Right renal pelvis (tissue), 4 donors: ENCODE results near the gene FKBP14. TPM values are rescaled to one million over a fixed set of nuclear protein-coding genes. Genes with fewer than 3 reads are reported as not detected.
A peak's percentile ranks its signal among the peaks of the same experiment; 100 is the strongest.
"Not testable (repeated sequence)": the region's sequence is repeated elsewhere in the genome, so short reads cannot be mapped to it uniquely, and the experiment has no call there.

ENCODE experiments used
- DNase-seq, 4 donors: peaks; one replicate each; pipeline ENCODE4 v3.0.0-alpha.2; 2013; ENCODE audit warnings: low read depth in 4 of 4, low spot score in 3 of 4, missing footprints in 1 of 4
- polyA plus RNA-seq, 4 donors: library from polyadenylated mRNA; unstranded; fragments of 120-200 nt; gene quantifications; one replicate each; pipeline ENCODE4 v1.2.1, GENCODE V29; 2013; ENCODE audit not compliant: insufficient read length in 4 of 4

Gene FKBP14, protein sequence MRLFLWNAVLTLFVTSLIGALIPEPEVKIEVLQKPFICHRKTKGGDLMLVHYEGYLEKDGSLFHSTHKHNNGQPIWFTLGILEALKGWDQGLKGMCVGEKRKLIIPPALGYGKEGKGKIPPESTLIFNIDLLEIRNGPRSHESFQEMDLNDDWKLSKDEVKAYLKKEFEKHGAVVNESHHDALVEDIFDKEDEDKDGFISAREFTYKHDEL
- polyA plus RNA-seq, result 10 to 100 TPM; 21.6 to 25.5 (median 23.3) TPM

DNA sequence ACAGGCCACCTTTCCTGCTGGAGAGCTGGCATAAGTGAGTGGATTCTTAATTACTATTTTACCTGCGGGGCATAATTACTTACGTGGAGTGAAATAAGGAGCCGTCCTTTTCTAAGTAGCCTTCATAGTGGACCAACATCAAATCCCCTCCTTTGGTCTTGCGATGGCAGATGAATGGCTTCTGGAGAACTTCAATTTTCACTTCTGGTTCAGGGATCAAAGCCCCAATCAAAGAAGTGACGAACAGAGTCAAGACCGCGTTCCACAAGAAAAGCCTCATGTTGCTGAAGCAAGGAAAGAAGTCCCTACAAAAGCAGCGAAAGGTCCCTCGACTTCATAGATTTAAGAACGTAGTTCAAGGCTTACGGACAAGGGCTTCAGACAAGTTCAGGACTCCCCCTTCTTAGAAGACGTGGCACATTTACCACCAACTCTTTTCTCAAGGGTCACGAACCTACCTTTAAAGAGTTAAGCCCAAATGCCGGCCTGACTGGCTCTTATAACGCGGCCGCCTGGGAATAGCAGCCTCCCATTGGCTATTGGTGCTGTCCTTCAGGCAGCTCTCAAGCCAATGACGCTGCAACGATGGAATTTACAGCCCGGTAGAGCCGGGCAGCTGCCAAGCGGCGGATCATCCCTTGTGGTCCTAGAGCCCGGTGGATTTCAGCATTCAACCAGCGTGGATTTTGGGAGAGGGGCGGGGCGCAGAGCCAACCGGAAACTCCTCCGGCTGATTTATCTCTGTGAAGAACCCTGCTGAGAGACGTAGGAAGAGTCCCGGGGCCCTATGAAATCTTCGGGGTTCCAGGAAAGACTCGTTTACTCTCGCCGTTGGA is at the start of gene FKBP14:
TSS of gene FKBP14 (minus strand) at position 474 of the 836 bp plus-strand sequence. CDS start at position 280, 194 bp downstream.
- DNase-seq, result peak; percentile 91 to 99 (median 97)

DNA sequence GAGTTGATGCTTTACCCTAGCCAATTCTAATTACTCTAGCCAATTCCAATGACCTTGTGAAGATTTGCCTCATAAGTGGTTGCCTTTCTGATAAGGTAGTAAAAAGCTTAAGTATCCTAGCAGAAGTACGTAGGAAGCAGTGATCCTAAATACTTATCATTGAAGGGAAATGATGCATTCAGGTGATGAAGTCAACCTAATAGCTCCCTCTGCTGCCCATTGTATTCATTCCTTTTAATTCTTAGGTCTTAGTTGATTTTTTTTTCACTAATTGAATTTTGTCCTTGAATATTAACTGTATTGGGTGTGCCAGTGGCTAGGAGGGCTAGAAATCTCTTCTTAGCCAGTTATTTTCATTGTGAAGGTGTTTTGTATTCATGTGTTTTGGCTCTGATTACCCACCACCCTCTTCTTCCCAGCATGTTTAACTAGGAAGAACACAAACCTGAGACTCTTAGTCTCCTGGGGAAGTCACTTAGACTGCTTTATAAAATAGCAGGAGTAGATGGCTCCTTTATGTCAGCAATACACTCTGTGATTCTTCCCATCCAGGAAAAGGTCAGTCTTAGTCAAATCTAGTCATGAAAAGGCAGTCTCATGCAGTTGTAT is 48.0 kb upstream of the FKBP14 start:
- no peak for DNase-seq

DNA sequence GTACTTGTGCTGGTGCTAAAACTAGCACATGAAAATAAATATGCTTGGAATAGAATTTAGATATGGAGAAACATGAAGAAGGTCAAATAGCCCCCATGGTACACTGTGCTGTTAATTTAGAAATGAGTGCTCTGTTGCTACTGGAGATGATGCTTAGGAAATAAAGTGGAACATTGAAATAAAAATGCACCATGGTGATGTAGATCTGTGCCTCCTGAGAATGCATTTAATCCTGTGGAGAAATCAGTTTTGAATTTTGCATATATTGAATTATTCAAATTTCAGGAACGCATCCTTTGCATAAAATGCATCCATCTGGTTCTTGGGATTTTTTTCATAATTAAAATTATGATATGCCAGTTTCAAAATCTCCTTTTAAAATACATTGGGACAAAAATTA is 46.2 kb upstream of the FKBP14 start:
- no peak for DNase-seq

DNA sequence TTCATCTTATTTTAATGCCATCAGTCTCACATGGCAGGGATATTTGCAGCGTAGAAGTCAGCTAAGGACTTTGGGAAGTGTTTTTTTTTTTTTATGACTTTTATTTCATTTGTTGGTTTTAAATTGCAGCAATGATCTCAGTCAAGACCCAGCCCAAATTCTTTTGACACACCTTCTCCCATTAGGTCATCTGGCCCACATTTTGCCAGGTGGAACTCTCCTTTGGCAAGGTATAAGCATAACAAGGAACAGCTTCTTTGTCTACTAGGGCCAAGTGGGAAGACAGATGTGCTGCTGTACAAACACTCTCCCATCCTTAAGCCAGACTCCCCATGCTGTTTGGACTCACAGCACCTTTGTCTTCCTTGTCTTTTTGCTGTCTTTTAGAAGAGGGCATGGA is 43.5 kb upstream of the FKBP14 start:
- no peak for DNase-seq

DNA sequence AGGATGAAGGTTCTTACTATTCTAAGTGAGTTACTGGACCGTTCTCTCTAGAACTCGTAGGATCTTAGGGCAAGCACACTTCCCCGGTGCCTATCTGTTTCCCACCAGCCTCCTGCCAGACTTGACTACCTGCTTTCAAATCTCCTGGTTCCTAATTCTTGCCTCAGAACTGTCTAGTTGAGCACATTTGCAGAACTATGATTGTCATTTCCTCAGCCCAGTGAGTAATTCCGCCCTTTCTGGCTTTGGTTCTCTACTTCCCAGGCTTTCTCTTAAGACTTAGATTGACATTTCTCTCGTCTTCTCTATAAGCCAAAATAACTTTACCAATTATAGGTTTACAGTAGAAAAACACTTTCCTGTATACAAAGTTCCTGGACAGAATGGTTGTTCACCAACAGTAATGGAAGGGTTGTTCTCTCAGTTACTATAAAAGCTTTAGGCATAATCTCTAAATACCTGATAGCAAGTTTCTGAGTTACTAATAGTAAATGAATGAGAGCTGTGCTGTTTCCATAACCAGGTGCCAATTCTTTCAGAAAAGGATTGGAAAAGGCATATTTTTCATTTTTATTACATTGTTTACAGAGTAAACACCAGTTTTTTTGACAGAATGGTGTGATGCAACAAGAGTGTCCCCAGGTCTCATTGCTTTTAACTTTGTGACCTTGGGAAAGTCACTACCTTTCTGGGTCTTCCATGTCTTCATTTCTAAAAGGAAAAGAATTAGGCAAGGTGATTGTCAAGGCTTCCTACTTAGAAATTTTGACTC is 42.8 kb upstream of the FKBP14 start:
- DNase-seq, result no peak

DNA sequence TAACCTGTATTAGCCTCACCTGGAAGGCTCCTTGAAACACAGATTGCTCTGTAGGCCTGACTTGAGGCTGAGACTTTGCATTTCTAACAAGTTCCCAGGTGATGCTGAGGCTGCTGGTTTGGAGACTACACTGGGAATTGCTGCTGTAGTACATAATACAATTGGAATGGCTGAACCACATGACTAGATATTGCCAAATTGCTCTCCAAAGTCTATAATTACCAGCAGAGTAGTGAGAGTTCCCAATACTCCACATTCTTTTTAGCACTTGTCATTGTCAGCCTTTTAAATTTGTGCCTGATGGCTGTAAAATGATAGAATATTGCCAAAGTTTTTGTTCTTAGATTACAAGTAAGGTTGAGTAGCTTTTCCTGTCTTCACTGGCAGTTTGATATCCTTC is 41.6 kb upstream of the FKBP14 start:
- DNase-seq, result no peak

DNA sequence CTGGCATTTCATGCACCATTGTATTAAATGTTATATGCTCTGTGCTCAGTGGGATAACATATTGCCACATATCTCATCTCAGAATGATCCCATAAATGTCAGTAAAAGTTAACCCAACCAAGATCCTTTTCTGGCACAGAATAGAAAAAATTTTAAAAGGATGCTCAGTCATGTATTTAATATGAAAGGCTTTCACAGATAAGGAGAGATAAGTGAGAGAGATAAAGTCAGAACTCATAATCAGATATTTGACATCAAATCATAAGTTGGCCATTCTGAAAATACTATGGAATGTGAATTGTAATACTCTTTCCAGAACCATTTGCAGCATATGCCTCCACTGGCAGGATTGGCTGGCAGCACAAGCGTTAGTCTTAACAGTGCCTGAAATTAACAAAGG is 40.2 kb upstream of the FKBP14 start:
- no peak for DNase-seq

DNA sequence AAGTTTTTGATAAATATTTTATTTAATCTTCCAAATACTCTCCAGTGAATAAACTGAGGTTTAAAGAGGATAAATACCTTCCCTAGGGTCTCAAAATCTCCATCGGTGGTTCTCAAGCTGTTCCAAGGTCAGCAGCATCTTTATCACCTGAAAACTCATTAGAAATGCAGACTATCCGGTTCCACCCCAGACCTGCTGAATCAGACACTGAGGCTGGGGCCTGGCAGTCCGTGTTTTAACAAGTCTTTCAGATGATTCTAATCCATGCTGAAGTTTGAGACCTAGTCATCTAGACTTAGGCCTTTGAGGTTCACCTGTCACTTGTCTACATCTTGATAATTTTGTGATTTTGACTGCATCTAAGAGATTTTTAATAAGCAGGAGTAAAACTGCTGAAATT is 39.2 kb upstream of the FKBP14 start:
- DNase-seq, result no peak

DNA sequence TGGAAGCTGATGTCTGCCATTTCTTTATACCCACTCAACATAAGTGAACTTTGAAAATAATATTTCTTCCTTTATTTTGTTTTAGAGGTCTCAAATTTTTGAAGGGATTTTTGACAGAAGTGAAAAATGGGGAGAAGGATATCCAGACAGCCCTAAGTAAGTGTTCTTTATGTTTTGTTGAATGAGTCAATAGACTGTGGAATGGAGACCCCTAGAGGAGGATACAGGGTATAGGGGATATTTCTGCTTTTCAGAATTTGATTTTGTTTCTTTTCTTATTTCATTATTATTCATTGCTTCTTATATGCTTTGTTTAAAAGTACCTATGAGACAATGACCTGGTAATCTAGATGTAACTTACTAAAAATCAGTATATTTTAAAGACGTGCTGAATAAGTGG is 36.1 kb upstream of the FKBP14 start:
- peak in 1 of 4 donors; percentile 29 for DNase-seq

DNA sequence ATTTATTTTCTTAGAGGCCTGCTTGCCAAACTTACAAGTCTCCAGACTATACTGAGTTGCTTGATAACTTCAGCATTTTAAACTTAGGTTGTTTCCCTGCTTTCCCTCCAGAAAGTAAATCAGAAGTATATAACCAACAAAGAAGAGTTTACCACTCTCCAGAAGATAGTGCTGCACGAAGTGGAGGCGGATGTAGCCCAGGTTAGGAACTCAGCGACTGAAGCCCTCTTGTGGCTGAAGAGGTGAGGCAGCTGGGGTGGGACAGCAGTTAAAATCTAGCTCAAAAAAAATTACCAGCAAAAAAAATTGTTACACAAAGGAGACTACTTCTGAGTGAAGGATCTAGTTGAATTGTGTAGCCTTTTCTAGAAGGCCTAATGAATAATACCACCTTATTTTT is 35.3 kb upstream of the FKBP14 start:
- not testable (repeated sequence) for DNase-seq

DNA sequence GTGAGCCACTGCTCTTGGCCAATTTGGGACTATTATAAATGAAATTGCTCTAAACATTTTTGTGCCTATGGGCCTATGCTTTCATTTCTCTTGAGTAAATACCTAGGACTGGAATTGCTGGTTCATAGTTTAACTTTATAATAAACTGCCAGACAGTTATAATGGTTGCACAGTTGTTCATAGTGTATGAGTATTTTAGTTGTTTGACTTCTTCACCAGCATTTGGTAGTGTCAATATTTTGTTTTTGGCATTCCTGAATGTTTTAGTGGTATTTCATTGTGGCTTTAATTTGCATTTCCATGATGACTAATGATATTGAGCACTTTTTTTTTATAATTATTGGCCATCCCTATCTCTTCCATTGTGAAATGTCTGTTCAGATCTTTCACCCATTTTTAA is 31.2 kb upstream of the FKBP14 start:
- DNase-seq, result no peak

DNA sequence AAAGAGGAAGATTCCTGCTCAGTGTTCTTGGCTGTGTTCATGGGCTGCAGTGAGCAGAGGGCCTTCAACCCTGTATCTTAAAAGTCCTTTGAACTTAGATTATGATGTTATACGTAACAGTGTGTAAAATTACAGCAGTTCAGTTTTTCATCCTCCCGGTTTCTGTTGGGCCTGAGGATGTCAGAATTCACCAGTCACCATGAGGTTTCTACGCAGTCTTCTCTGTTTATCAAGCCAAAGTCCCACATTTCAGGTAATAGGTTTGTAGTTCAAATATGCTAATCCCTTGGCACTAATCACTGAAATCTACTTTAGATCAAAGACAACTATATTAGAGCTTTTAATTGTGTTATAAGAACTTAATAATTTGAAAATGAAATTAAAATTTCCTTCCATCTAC is 26.6 kb upstream of the FKBP14 start:
- no peak for DNase-seq

DNA sequence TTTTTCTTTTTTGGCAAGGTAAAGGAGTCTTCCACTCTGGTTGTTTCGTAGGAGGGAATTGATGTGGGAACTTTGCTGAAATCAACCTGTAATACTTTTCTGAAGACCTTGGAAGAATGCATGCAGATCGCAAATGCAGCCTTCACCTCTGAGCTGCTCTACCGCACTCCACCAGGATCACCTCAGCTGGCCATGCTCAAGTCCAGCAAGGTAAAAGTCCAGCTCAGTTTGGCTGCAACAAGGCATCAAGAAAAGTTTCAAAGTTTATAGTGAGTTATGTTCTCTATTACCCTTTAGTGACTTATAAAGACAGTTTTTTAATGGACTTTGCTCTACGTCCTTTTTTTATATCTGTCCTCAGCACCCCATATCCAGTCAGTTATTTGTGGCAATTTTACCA is 22.7 kb upstream of the FKBP14 start:
- no peak for DNase-seq

DNA sequence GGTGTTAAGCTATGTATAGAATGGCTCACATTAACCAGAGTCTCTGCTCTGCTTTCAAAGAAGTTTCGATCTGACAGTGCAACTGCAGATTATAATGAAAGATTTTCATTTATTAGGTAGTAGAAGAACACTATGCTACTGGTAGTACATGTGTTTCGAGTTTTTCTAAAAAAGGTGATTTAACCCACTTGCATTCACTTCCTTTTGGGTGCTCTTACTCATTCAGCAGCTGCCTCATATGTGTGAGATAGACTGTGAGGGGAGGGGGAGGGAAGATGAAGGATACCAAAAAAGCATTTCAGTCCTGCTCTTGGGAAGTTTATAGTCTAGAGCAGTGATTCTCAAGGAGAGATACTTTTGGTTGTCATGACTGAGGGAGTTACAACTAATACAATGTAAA is 22.1 kb upstream of the FKBP14 start:
- no peak for DNase-seq

DNA sequence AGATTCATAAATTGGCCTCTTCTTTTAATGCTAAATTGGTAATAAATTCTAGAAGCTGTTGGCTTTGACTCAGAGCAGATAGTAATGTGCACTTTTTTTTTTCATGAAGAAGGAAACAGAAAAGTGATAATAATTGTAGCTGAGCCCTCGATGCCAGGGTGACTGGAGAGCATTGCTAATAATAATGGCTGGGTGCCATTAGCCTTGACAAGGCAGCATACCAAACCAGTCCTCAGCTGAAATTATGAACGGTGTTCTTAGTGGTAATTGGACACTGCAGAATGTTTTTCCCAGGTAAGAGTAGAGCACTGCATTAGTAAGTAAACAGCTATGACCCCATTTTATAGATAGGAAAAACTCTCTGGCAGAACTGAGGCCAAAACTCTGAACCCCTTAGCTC is 20.6 kb upstream of the FKBP14 start:
- DNase-seq, result no peak

DNA sequence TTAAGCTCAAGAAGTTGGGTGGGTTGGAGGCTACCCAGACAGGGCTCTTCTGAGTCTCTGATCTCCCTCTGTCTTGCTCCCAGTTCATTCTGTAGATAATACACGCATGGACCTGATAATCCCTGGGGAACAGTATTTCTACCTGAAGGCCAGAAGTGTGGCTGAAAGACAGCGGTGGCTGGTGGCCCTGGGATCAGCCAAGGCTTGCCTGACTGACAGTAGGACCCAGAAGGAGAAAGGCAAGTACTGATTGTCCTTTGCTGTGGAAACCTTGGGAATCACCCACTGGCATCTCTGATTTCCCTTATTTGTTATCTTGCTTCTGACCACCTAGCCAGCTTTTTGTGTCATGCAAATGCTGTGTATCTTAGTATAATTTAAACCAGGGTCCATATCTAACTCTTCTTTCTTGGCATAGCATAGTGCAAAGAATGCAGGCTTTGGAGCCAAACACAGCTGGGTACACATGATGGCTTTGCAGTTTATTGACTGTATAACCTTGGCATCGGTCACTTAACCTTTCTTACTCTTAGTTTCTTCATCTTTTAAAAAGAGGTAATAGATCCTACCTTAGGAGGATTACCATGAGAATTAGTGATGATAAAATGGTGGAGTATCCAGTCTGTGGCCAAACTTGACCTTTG is 19.7 kb upstream of the FKBP14 start:
- DNase-seq, result no peak

DNA sequence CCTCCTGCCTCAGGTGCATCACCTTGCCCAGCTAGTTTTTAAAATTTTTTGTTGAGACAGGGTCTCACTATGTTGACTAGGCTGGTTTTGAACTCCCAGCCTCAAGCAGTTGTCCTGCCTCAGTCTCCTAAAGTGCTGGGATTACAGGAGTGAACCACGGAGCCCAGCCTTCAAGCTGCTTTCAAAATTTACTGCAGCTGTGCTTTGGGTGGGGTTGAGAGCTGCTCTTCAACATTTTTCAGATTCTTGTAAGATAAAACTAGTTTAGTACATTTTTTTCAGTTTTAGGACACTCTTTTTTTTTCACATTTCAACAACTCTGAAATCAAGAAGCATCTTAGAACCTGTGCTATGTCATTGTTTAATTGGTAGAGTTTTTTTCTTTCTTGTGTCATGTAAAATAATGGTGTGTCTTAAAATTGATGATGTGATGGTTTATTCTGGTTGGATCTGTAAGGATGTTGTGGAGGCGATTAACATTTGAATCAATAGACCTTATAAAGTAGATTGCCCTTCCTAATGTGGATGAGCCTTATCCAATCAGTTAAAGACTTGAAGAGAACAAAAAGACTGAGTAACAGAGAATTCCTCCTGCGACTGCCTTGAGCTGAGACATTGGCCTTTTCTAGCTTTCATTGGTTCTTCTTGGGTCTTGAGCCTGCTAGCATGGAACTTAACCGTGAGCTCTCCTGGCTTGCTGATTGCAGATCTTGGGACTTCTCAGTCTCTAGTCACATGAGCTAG is 15.2 kb upstream of the FKBP14 start:
- DNase-seq, result no peak

DNA sequence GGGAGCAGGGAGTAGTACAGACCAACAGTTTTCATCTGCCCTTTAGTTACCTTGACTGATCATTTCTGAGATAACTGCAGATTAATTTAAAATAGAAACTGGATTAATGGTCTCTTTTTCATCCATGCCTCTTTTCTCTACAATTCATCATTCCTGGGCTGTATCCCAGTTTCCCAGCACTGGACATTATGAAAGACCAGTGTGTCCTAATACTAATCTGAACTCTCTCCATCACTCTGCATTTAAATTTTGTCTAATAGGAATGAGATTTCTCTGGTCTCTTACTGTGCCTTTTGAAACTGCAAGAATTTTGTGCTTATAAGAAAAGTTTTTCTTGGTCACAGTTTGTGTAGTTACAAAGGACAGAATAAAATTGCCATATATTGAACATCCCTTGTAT is 14.4 kb upstream of the FKBP14 start:
- DNase-seq, result no peak

DNA sequence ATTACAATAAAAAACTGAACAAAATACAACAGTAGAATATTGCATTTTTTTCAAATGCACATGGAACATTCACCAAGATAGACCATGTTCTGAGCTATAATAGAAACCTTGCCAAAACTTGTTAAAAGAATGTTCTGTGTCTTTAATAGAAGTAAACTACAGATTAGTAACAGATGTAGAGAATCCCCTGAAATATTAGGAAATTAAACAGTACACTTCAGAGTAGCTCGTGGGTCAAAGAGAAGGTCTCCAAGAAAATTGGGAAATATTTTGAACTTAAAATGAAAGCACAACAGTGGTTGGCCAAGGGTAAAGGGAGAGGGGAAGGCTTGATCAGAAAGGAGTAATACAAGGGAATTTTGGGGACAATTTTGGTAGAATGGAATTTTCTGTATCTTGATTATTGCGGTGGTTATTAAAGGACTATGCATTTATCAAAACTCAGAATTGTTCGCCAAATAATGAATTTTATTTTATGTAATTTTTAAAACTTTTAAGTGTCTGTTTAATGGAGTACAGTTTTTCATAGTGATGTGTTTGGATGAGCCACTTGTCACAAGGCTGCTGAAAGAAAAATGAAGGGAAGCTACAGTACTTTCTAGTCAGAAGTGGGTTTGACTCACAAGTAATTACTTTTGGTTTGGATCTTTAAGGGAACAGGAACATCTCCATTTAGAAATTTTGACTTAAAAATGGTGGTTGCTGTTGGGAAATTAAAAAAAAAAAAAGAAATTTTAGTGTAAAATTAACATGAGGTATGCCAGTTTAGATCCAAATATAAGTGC is 11.9 kb upstream of the FKBP14 start:
- DNase-seq, result no peak
